ENCODE data around the gene MAL.

Gene MAL

DNA sequence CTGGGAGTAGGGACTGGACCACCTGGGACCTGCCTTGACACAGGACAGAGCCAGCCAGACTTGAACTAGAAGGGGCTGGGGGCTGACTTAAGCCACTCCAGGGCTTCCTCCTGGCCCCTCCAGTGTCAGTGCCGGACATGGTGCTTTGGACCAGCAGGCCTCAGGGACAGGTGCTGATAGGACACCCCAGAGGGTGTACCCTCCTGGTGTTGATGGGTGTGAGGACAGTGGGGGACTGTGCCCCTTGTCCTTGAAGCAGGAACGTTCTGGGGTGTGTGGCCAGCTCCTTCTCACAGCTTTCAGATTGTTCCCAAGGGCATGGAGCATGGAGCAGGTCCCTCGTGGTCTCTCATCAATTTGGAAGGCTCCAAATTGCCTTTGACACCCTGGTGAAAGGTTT lies 6.8 kb downstream of the MAL start:
- no peaks in the 10 kb centered on the region for H3K4me1 ChIP-seq (ENCODE audit: insufficient read depth, low read length, poor library complexity, severe bottlenecking)
- no peak overlapping the region for H2AFZ ChIP-seq (ENCODE audit: low read length)
- no peaks in the 10 kb centered on the region for H4K20me1 ChIP-seq (ENCODE audit: insufficient read depth, low read length, poor library complexity, severe bottlenecking)
- H3K27me3 ChIP-seq (ENCODE audit: insufficient read depth, low read length, poor library complexity, severe bottlenecking), result peaks cover under 1% of the 10 kb centered on the region
- no peak overlapping the region for H3K4me3 ChIP-seq (ENCODE audit: low read length, poor library complexity, severe bottlenecking)
- H3K36me3 ChIP-seq (ENCODE audit: insufficient read depth, low read length), result no peaks in the 10 kb centered on the region
- no peaks in the 10 kb centered on the region for H3K79me2 ChIP-seq (ENCODE audit: insufficient read depth, low read length)
- no peaks in the 10 kb centered on the region for H3K9me3 ChIP-seq (ENCODE audit: insufficient read depth, low read depth, low read length)
- TF ChIP-seq, protein P1, sequence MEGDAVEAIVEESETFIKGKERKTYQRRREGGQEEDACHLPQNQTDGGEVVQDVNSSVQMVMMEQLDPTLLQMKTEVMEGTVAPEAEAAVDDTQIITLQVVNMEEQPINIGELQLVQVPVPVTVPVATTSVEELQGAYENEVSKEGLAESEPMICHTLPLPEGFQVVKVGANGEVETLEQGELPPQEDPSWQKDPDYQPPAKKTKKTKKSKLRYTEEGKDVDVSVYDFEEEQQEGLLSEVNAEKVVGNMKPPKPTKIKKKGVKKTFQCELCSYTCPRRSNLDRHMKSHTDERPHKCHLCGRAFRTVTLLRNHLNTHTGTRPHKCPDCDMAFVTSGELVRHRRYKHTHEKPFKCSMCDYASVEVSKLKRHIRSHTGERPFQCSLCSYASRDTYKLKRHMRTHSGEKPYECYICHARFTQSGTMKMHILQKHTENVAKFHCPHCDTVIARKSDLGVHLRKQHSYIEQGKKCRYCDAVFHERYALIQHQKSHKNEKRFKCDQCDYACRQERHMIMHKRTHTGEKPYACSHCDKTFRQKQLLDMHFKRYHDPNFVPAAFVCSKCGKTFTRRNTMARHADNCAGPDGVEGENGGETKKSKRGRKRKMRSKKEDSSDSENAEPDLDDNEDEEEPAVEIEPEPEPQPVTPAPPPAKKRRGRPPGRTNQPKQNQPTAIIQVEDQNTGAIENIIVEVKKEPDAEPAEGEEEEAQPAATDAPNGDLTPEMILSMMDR (conservative IDR thresholded peaks at IDR 0.05; ENCODE audit: low read length), result no peak
- TF ChIP-seq EZH2phosphoT487 (IDR thresholded peaks at IDR 0.05; ENCODE audit: borderline replicate concordance), result no peak
- H3K9me2 ChIP-seq (replicated peaks; ENCODE audit: low read depth, low read length), result no peaks in the 10 kb centered on the region
- no peak overlapping the region for H3K9ac ChIP-seq (ENCODE audit: low read depth, low read length, poor library complexity, severe bottlenecking)
- no peak overlapping the region for H3K4me2 ChIP-seq (ENCODE audit: low read depth, low read length, poor library complexity, severe bottlenecking)
- no peaks in the 10 kb centered on the region for H3F3A ChIP-seq (ENCODE audit: low read depth)

DNA sequence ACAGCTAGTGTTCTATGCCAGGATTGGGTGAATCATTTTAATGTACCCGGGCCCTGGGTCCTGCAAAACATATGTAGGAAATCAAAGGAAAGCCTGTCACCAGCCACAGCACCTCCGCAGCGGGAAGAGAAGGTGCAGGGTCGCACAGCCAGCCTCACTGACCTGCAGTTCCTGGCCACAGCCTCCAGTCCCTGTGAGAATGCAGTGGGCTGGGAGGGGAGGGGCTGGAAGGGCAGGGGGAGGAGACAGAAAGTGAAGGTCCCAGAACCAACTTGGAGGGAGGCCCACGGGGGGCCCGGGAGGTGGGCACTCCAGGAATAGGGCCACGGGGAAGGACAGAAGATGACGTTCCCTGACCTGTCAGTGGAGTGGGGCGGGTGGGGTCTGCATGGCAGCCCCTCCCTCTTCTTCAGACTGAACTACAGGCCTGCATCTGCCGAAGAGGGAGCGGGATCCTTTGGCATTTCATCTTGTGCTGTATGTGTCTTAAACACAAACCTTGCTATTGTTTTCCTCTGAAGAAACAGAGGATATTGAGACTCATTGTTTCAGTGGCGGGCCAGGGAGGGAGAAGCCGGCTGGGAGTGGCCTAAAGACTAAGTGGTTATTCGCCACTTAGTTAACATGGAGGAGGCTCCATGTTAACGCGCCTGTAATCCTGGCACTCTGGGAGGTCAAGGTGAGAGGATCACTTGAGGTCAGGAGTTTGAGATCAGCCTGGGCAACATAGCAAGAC lies 7.5 kb downstream of the MAL start:
- Histone ChIP-seq H3K79me2 (ENCODE audit: insufficient read depth, low read length) (no peaks in the 10 kb centered on the region), H3K4me3 (ENCODE audit: low read length, poor library complexity, severe bottlenecking) (no peak overlapping the region), H3F3A (ENCODE audit: low read depth) (no peaks in the 10 kb centered on the region), H2AFZ (ENCODE audit: low read length) (no peak overlapping the region), H3K9me2 (replicated peaks; ENCODE audit: low read depth, low read length) (no peaks in the 10 kb centered on the region), H3K27me3 (ENCODE audit: insufficient read depth, low read length, poor library complexity, severe bottlenecking) (no peaks in the 10 kb centered on the region), H3K9ac (ENCODE audit: low read depth, low read length, poor library complexity, severe bottlenecking) (no peak overlapping the region), H4K20me1 (ENCODE audit: insufficient read depth, low read length, poor library complexity, severe bottlenecking) (no peaks in the 10 kb centered on the region), H3K4me1 (ENCODE audit: insufficient read depth, low read length, poor library complexity, severe bottlenecking) (no peaks in the 10 kb centered on the region), H3K9me3 (ENCODE audit: insufficient read depth, low read depth, low read length) (no peaks in the 10 kb centered on the region), H3K36me3 (ENCODE audit: insufficient read depth, low read length) (no peaks in the 10 kb centered on the region), H3K4me2 (ENCODE audit: low read depth, low read length, poor library complexity, severe bottlenecking) (no peak overlapping the region)
- no peak for TF ChIP-seq EZH2phosphoT487 (IDR thresholded peaks at IDR 0.05; ENCODE audit: borderline replicate concordance)
- TF ChIP-seq, protein P1 (conservative IDR thresholded peaks at IDR 0.05; ENCODE audit: low read length), result no peak

DNA sequence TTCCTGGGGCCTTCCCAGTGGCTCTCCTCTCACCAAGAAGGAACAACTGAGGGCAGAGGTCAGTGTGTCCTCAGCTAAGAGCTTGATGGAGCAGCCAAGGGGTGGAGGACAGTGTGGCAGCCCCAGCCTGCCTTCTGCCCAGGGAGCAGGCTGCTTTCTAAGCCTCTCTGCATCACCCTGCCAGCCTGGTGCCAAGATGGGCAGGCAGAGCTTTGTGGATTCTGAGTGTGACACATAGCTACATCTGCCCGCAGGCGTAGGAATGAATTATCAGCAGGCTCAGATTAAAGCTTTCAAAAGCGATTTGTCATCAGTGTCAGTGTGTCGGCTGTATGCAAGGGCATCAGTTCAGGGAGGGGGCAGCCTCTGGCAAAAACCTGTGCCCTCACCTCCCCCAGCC lies 8.7 kb downstream of the MAL start:
- no peaks in the 10 kb centered on the region for H3K9me3 ChIP-seq (ENCODE audit: insufficient read depth, low read depth, low read length)
- H3K36me3 ChIP-seq (ENCODE audit: insufficient read depth, low read length), result no peaks in the 10 kb centered on the region
- H3K4me3 ChIP-seq (ENCODE audit: low read length, poor library complexity, severe bottlenecking), result no peak overlapping the region
- H3K9me2 ChIP-seq (replicated peaks; ENCODE audit: low read depth, low read length), result no peaks in the 10 kb centered on the region
- H3K27me3 ChIP-seq (ENCODE audit: insufficient read depth, low read length, poor library complexity, severe bottlenecking), result no peaks in the 10 kb centered on the region
- no peaks in the 10 kb centered on the region for H4K20me1 ChIP-seq (ENCODE audit: insufficient read depth, low read length, poor library complexity, severe bottlenecking)
- no peaks in the 10 kb centered on the region for H3F3A ChIP-seq (ENCODE audit: low read depth)
- H3K4me1 ChIP-seq (ENCODE audit: insufficient read depth, low read length, poor library complexity, severe bottlenecking), result no peaks in the 10 kb centered on the region
- H3K9ac ChIP-seq (ENCODE audit: low read depth, low read length, poor library complexity, severe bottlenecking), result no peak overlapping the region
- H2AFZ ChIP-seq (ENCODE audit: low read length), result no peak overlapping the region
- no peak overlapping the region for H3K4me2 ChIP-seq (ENCODE audit: low read depth, low read length, poor library complexity, severe bottlenecking)
- no peak for TF ChIP-seq EZH2phosphoT487 (IDR thresholded peaks at IDR 0.05; ENCODE audit: borderline replicate concordance)
- TF ChIP-seq, protein P1 (conservative IDR thresholded peaks at IDR 0.05; ENCODE audit: low read length), result no peak
- H3K79me2 ChIP-seq (ENCODE audit: insufficient read depth, low read length), result no peaks in the 10 kb centered on the region
